GM21381 (cell line): Measurements from ENCODE around the gene RET.
"Not testable (repeated sequence)": the region's sequence is repeated elsewhere in the genome, so short reads cannot be mapped to it uniquely, and the experiment has no call there.

Experiments
- ATAC-seq: cut with Tn5 transposase; IDR thresholded peaks from one replicate; pipeline ENCODE4 v1.9.1; 2021; ENCODE audit warnings: mild to moderate bottlenecking, moderate library complexity; ENCODE audit not compliant: unreplicated experiment

RET gene

DNA sequence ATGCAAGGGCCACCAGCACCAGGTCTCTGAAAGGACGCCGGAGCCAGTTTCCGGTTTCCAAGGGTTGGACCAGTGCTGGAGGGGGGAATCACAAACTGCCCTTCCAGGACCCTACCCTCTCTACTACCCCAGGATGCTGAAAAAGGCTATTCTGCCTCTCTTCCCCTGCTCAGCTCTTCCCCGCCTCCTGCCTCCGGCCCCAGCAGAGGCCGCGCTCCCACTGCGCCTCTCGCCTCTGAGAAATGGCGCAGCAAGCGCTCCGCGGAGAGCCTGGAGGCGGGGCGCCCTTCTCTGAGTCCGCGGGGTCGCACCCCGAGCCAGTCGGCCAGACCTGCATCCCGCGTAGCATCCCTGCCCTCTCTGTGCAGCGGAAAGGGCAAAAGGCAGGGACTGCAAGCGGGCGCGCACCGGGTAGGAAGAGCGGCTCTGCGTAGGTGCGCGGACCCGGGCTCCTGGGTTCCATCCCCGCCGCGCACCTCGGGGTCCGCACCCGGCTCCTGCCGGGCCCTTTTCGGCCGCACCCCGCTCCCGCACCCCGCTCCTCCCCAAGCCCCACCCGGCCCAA, 476 bp upstream of the RET start:
- no peak for ATAC-seq

DNA sequence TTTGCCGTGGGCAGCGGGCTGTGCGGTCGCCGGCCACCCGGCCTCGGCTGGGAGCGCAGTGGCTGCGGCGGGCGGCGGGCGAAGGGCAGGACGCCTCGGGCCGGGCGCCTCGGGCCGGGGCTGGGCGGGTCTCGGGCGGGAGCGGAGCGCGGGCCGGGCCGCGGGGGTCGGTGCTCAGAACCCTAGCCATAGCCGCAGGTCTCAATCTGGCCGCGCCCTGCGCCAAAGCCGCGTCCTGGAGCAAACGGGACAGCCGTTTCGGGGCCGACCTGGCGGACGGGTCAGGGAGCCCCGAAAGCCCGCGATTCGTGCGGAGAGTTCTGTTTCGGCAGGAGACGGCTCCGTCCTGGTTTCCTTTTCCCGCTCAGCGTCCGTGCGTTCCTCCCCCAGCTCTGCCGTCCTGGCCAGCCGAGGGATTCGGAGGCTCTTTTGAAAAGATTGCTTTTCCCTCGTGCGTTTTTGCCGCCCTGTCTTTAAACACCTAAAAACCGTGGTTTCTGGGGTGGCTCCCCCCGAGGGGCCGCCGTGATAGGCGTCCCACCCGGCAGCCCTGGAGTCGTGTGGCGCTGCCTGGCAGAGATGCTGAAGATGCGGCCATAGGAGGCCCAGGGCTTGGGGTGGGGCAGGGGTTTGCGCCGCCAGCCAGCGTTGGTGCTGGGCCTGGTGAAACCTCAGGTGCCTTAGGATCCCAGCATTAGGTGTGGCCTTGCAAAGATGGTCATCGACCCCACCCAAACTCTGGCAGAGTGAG, 727 bp downstream of the RET start:
- no peak for ATAC-seq

DNA sequence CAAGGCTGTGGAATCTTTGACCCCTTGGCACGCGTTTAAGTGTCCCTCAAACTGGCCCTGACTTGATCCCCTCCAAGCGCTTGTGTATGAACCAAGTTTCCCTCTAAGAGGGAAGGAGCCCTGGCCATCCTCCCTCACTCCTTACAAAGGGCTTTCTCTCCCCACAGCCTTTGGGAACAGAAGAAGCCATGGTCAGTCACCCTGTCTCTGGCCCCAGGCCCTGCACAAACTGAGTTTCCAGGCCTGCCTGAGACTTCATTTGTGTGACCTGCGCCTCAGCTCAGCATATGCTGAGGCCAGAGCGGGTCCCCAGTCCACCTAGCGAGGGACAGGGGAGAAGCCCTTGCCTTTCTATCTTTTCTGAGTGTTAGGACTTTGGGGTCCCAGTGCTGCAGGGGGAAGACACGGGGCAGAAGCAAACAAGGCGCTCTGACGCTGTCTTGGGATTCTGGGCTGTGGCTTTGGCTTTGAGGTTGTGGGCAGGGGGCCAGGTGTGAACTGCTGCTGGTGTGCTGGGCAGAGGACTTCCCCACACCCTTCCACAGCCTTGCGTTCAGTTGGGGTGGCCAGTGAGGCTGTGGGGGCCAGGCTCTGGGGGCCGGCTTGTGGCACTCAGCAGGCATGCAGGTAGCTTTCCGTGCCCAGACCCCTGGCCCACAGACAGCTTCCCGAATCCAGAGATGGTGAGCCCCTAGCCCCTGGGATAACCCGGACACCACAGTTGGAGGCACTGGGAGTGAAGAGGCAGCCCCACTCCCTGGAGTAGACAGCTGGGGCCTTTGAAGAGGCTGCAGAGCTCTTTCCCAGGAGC, 1.5 kb downstream of the RET start:
- no peak for ATAC-seq

DNA sequence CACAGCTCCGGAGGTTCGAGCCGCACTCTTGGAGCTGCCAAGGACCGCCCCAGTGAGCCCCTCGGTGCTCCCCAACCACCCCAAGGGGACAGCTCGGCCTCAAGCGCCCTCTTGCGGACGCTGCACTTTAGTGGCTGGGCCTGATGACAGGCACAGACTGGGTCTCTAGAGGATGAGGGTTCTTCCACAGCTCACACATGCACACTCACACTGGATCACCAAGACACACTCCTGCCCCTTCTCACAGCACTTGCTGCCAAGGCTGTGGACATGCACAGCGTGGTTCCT, 2.1 kb downstream of the RET start:
- no peak for ATAC-seq

DNA sequence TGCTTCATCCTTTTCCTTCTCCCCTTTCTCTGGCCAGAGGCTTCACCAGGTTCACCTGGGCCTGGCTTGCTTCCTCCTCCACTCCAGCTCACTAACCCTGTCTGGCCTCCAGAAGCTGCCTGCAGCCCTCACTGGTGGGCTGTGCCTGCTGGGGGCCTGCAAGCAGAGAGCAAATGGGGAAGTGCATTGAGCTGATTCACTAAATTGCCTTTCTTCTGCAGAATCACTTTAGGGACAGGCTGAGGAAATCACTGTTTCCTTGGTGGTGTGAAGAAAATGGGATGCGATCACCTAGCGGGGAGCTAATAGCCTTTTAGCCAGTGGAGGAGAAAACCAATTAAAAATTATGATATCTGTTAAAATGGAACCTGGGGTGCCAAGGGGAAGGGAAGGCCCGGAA, 3.0 kb downstream of the RET start:
- no peak for ATAC-seq

DNA sequence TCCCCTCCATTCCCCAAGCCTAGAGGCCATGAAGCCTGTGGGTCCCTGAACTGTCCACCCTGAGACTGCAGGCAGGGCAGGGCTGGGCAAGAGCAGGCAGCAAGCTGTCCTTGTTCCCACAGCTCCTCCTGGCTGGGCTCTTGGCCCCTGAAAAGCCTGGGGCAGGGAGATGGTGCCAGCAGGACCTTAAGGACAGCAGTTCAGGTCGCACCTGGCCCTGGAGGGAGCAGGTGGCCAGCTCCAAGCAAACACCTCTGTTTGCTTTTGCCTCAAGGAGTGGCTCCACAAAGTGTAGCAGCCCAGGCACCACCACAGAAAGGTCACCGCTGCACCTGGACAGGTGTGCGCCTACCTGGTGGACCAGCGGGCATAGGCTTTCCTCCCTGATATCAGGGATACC, 5.2 kb downstream of the RET start:
- ATAC-seq, result no peak

DNA sequence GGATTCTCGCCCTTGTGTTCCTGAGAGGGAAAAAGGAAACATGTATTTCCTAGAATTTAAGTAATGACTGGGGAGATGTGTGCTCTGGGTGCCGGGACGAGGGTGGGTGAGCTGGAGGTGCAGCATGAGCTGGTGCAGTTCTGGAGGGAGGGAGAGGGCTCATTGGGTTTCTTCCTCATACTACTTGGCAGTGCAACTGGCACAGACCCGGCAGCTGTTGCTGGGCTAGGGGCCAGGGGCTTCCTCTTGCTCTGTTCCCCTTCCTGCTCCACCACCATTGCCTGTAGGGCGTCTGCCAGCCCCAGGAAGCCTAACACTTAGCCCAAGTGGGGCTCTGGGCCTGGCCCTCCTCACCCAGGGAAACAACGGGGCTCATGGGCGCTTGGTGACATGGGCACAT, 5.9 kb downstream of the RET start:
- no peak for ATAC-seq

DNA sequence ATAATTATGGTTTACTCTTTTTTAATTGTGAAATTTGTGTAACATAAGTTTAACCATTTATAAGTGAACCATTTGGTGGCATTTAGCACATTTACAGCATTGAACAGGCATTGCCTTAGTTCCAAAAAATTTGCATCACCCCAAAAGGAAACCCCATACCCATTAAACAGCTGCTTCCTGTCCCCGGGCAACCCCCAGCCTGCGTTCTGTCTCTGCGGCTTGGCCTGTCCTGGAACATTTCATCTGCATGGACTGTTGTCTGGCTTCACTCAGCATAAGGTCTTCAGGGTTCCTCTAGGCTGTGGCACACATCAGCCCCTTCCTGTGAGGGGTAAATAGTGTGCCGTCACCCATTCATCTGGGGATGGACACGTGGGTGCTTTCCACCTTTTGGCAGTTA, 6.9 kb downstream of the RET start:
- no peak for ATAC-seq

DNA sequence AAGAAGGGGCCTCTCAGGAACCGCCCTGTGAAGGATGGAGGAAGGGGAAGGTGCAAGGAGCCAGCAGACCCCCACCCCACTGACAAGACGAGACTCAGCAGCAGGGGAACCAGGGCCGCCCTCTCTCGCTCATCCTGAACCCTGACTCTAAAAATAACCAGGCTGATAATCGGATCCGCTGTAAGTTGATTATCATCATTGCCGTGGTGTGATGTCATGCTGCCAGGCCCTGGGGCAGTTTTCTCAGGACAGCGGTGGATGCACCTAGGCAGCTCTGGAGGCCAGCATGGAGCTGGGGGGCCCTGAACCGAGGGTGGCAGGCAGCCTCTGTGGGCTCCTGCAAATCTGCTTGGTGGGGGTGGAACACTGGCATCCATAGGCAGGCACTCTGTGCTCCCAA, 7.9 kb downstream of the RET start:
- ATAC-seq, result no peak

DNA sequence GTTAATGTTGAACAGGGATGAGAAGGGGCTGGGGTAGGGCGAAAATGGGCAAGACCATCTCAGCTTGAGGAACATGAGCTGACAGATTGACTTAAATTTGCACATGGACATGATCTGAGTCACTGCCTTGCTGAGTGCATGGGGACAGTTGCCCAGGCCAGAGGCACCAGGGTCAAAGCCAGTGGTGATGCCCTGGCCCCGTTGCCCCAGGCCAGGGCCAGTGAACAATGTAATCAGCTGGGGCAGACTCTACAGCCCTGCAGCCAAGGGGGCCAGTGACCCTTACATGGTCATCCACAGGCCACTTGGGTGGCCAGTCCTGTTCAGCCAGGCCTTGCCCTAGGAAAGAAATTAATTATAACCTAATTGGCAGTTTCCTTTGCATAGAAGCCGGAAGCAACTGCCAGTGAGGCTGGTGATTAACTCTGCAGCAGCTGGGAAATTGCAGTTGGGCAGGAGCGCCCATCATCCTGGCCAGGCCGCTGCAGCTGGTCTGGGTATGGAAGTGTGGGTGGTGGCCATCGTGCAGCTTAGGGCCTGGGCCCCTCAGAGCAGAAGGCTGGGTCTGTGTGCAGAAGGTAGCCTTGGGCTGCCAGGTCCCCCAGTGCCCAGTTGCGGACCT, 9.6 kb downstream of the RET start:
- ATAC-seq, result no peak

DNA sequence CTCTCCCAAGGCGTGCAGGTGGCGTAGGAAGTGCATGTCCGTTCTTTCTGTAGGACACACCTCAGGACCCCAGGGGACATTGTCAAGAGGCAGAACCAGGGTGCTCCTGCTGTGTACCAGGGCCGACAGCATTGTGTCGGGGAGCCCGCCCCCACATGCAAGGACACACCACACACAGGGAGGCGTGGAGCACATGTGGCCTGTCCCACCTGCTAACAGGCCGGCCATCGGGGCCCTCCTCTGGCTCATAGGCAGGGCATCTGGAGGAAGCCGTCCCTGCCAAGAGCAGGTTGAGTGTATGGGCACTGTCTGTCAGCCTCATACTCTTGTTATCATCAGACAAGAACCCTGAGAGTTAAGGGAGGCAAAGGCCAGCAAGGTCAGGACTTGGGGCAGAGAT, 12.7 kb downstream of the RET start:
- ATAC-seq, result no peak

DNA sequence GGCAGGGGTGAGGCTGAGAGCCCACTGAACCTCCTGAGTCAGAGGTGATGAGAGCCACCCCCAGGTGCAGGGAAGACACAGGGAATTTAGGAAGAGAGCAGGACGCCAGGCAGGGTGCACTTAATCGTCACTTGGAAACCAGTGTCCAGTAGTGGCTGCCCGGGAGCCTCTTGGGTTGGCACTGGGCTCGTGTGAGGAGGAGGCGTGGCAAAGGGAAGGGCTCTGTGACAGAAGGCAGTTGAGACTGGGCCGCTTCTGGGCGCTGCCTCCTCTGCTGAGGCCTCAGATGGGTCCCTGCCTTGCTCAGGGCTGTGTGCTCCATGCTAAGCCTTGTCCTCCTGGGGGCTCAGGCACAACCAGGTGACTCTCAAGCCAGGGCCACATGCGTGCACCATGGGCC, 13.3 kb downstream of the RET start:
- ATAC-seq, result no peak

DNA sequence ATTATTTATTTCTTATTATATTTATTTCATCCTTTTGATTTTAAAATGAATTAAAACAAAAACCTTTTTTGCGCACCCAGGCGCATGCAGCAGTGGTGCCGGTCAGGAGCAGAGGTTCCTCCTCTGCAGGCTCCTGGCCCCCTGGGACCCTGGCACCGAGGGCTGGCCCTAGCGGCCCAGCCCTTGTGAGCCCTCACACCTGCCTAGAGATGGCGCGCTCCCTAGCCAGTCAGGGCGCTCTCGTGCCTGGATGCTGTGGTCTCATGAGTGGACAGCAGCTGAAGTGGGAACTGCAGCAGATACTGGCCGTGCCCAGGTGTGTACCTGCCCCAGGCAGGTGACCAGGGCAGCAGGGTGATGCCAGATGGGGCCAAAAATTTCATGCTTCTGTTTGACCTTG, 13.8 kb downstream of the RET start:
- ATAC-seq, result no peak

DNA sequence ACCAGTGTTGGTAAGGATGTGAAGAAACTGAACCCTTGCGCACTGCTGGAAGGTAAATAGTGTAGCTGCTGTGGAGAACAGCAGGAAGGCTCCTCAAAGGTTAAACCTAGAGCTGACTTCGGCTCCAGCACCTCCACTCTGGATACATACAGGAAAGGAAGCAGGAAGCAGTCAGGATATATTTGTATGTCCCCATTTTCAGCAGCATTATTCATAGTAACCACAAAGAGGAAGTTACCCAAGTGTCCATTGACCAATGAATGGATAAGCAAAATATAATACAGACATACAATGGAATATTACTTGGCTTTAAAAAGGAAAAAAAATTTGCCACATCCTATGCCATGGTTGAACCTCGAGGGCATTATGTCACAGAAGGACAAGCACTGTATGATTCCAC, 15.0 kb downstream of the RET start:
- ATAC-seq, result no peak

DNA sequence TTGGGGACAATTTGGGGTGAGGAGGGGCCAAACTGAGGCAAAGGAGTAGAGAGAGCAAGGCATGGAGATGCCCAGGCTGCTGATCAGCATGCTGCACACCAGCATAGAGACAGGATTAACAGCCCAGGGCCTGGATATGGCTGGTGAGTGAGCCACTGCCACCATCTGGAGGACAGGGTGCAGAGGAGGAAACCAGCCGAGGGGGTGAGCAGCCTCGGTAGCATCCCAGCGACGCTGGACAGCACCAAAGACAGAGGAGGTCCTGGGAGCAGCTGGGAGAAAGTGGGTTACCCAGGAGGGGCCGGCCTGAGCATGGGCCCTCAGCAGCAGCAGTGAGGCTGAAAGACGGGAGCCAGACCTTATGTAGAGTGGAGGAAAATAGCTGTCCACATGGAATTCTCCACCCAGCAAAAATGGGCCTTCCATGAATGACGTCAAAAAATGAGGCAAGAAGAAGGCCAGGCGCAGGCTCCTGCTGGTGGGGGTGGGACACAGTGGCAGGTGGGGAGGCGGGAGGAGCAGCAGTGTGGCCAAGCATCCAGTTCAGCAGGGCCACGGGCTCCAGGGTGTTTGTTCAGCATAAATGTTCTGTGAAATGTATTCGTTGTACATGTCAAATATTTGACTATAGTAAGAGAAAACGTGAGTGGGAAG, 16.7 kb downstream of the RET start:
- no peak for ATAC-seq

DNA sequence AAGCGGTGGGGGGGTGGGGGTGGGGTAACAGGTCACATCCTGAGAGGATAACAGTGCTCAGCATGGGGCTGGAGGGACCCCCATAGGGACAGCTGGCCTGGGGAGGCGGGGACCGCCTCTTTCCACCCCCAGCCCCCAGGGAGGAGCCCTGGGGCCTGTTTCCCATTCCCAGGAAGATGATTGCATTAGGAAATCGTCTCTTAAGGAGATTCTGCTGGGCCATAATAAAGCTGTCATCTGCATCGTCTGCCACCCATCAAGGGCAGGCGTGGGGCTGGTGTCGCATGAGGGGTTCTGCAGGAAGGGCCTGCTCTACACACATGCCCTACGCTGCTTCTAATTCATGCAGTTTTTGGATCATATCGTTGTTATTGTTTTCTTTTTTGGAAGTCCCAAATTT, 17.2 kb downstream of the RET start:
- no peak for ATAC-seq

DNA sequence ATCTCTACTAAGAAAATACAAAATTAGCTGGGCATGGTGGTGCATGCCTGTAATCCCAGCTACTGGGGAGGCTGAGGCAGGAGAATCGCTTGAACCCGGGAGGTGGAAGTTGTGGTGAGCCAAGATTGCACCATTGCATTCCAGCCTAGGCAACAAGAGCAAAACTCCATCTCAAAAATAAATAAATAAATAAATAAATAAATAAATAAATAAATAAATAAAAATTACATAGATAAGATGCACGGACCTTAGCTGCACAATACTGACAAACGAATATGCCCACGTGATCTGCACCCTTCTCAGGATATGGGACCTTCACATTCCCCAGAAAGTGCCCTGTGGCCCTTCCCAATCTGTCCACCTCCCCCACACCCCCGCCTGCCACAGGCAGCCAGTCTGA, 22.5 kb downstream of the RET start:
- not testable (repeated sequence) for ATAC-seq

DNA sequence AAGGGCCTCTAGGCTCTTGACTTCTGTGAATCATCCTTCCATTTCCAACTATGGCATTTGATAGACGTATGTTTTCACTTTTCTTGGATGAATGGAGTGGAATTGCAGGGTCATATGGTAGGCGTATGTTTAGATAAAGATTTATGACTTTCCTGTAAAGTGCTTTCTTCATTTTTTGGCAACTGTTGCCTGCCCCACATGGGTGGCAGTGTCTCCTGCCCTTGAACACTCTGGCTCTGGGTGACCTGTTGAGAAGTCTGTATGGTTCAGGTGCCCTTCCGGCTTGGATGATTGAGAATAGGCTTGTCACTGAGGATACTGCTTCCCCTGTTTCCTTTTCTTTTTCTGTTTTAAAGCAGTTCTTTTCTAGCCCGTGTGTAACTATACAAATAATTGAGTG, 23.1 kb downstream of the RET start:
- ATAC-seq, result no peak

DNA sequence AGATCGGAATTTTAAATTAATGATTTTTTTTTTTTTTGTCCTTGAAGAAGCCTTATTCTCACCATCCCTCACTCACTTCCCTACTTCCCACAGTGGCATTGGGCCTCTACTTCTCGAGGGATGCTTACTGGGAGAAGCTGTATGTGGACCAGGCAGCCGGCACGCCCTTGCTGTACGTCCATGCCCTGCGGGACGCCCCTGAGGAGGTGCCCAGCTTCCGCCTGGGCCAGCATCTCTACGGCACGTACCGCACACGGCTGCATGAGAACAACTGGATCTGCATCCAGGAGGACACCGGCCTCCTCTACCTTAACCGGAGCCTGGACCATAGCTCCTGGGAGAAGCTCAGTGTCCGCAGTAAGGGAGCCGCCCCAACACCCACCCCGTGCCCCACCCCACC, 23.5 kb downstream of the RET start:
- no peak for ATAC-seq

DNA sequence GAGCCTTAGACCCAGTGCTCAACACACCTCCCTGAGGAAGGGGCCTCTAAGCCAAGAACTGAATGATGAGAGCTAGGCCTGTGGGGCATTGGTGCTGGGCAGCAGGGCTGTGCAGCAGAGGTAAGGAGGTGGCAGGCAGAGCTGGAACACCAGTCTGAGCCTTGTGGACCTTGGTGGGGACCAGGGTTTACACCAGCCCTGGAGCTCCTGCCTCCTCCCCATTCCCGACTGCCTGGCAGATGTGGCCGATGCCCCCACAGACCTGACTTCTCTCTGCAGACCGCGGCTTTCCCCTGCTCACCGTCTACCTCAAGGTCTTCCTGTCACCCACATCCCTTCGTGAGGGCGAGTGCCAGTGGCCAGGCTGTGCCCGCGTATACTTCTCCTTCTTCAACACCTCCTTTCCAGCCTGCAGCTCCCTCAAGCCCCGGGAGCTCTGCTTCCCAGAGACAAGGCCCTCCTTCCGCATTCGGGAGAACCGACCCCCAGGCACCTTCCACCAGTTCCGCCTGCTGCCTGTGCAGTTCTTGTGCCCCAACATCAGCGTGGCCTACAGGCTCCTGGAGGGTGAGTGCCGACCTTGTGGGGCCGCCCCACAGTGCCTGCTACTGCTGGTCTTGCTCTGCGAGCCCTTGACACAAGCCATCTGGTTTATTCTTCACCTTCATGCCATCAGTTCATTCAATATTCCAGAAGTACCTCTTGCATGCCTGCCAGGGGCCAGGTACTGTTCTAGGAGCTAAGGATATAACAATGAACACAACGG, 25.4 kb downstream of the RET start:
- no peak for ATAC-seq
